Skeletal muscle tissue (tissue), 4 donors: ENCODE data around the gene PNPLA7. TPM values are rescaled to one million over a fixed set of nuclear protein-coding genes. Genes with fewer than 3 reads are reported as not detected.
"Not testable (repeated sequence)": the region's sequence is repeated elsewhere in the genome, so short reads cannot be mapped to it uniquely, and the experiment has no call there.

Source experiments
- H3K27ac ChIP-seq: one replicate; pipeline ENCODE4 v1.7.0; 2013; ENCODE audit warnings: mild to moderate bottlenecking, low read depth, low read length, inconsistent platforms
- H3K27me3 ChIP-seq, 3 donors: one replicate each; pipeline ENCODE4 v1.7.0; 2013; ENCODE audit warnings: low read length in 3 of 3; ENCODE audit not compliant: control insufficient read depth in 3 of 3, insufficient read depth in 3 of 3
- H3K36me3 ChIP-seq, 3 donors: one replicate each; pipeline ENCODE4 v1.7.0; 2013; ENCODE audit warnings: low read length in 3 of 3; ENCODE audit not compliant: control insufficient read depth in 3 of 3, insufficient read depth in 3 of 3
- H3K4me1 ChIP-seq, 3 donors: one replicate each; pipeline ENCODE4 v1.7.0; 2013; ENCODE audit warnings: low read length in 3 of 3, mild to moderate bottlenecking in 3 of 3; ENCODE audit not compliant: control insufficient read depth in 3 of 3, insufficient read depth in 3 of 3
- H3K4me3 ChIP-seq, 3 donors: one replicate each; pipeline ENCODE4 v1.7.0; 2013; ENCODE audit warnings: low read length in 3 of 3
- H3K9ac ChIP-seq, 3 donors: one replicate each; pipeline ENCODE4 v1.7.0; 2013; ENCODE audit warnings: low read length in 3 of 3, mild to moderate bottlenecking in 3 of 3, moderate library complexity in 2 of 3, low read depth in 1 of 3
- H3K9me3 ChIP-seq, 3 donors: one replicate each; pipeline ENCODE4 v1.7.0; 2013; ENCODE audit warnings: low read length in 3 of 3; ENCODE audit not compliant: control insufficient read depth in 3 of 3
- total RNA-seq: library from RNA; depleted of rRNA; stranded (reverse); fragments of >200 nt; gene quantifications from one replicate; pipeline ENCODE4 v1.2.3, GENCODE V29; 2014
- donor health status: Osteomylitis.

The PNPLA7 gene
- total RNA-seq, 1 donor from 2014 or later, result 1.0 TPM

DNA sequence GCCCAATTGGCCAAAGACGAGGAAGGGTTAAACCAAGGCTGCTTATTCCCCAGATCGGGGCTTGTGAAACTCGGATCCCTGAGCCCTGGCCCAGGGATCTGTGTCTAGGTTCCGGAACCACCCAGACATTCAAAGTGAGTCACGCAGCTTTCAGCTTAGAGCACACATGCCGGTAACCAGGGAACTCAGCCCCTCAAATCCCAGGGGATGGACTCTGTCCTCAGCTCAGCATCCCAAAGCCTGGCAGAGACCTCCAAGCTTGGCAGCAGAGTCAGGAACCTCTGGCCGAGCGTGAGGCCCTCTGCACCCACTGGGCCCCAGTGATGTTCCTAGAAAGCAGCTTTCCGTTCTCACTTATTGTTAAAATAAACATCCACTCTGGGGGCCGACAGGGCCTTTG, 5.1 kb downstream of the PNPLA7 start:
- Histone ChIP-seq H3K27me3 (no peaks in the 10 kb centered on the region), H3K27ac (peak overlapping the region; percentile 38), H3K4me1 (peaks cover 19 to 38% (median 37%) of the 10 kb centered on the region in 3 donors), H3K4me3 (no peak overlapping the region), H3K9me3 (no peaks in the 10 kb centered on the region), H3K36me3 (peaks cover 21 to 25% (median 23%) of the 10 kb centered on the region in 3 donors), H3K9ac (no peak overlapping the region)

DNA sequence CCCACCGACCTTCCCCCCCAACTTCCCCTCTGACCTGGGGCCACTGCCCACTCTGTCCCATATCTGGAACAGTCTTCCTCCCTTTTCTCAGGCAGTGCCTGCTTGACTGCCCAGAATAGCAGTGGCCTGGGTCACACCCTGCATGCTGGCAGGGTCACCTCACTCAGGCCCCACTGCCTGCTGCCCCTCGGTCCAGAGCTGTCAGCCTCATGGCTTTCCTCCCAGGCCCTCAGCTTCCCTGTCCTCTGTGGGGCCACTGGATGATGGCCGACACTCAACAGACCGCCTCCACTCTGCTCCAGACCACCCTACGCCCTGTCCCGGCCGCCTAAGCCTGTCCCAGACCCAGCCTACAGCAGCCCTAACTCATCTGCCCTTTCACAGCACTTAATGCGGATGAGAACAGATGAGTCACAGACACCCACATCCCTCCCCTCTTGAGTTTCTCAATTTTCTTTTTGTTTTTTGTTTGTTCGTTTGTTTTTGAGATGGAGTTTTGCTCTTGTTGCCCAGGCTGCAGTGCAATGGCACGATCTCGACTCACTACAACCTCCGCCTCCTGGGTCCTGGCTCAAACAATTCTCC, 5.9 kb downstream of the PNPLA7 start:
- Histone ChIP-seq H3K9me3 (no peaks in the 10 kb centered on the region), H3K4me3 (no peak overlapping the region), H3K27me3 (no peaks in the 10 kb centered on the region), H3K4me1 (peaks cover 12 to 33% (median 31%) of the 10 kb centered on the region in 3 donors), H3K9ac (no peak overlapping the region), H3K36me3 (peaks cover 23 to 27% (median 24%) of the 10 kb centered on the region in 3 donors), H3K27ac (peak overlapping the region; percentile 51)

DNA sequence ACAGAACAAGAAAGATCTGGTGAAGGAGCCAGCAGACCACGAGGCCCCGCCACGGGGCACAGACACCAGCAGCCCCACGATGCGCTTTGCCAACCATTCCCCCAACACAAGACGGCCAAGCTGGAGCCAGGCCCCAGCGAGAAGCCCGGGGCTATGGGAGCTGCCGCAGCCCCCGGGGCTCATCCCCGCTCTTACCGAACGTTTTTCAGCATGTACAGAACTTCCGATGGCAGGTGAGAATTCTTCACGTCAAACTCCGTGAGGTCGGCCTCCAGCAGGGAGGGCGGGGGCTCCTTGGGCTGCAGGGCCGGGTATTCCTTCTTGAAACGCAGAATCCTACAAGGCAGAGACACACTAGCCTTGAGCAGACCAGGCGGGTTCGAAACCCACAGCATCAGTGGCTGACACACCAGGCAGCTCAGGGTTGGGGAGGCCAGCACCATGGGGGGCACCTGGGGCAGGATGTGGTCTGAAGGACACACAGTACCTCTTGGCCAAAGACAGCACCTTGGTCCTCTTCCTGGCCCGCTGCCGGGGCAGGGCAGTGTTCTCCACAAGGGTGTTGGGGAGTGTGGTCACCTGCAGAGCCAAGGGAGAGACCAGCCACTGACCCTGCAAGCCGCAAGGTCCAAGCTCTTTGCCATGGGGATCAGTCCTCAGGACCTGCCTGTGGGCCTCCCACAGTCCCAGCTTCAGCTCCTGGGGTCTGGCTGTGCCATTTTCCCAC, 6.8 kb downstream of the PNPLA7 start:
- Histone ChIP-seq H3K9me3 (no peaks in the 10 kb centered on the region), H3K36me3 (peaks cover 24 to 28% (median 24%) of the 10 kb centered on the region in 3 donors), H3K27me3 (no peaks in the 10 kb centered on the region), H3K27ac (no peak overlapping the region), H3K4me3 (no peak overlapping the region), H3K4me1 (peaks cover 8 to 26% (median 25%) of the 10 kb centered on the region in 3 donors), H3K9ac (peak overlapping the region in 1 of 3 donors; percentile 8)

DNA sequence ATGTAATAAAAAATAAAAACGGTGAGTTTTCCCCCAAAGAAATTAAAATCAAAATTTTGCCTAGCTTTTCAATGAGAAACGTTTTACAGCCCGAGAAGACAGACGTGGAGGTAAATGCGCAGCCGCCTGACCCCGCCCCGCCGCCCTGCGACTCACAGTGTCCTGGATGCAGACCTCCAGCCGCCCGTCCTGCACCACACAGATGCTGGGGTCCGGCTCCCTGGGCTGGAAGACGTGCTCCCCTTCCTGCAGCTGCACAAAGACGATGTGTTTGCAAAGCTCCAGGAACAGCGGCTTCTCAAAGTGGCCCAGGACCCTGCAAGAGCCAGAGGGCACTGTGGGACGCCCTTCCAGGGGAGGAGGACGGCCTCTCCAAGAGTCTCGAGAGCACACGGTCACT, 7.7 kb downstream of the PNPLA7 start:
- peaks cover 4 to 18% (median 17%) of the 10 kb centered on the region in 3 donors for H3K4me1 ChIP-seq
- H3K9ac ChIP-seq, result no peak overlapping the region
- H3K27me3 ChIP-seq, result no peaks in the 10 kb centered on the region
- peaks cover 23 to 34% (median 30%) of the 10 kb centered on the region in 3 donors for H3K36me3 ChIP-seq
- H3K27ac ChIP-seq, result no peak overlapping the region
- H3K4me3 ChIP-seq, result no peak overlapping the region
- no peaks in the 10 kb centered on the region for H3K9me3 ChIP-seq

DNA sequence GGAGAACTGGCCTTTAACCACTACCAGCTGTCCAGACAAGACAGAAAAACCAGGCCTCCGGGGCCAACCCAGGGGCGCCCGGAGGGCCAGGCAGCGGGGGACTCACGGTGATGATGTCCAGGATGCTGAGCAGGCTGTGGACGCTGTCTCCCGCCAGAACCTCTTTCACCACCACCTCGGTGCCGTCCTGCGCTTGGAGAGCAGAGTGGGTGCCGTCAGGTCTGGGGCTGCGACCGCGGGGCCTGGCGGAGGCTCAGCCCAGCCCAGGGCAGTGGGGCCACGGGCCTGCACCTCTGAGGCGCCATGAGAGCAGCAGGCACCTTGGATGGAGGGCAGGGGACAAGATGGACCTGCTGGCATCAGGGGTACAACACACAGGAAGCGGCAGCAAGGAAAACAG, 9.7 kb downstream of the PNPLA7 start:
- Histone ChIP-seq H3K27ac (no peak overlapping the region), H3K27me3 (no peaks in the 10 kb centered on the region), H3K9ac (no peak overlapping the region), H3K4me3 (no peak overlapping the region), H3K4me1 (peaks cover 0 to 5% (median 3%) of the 10 kb centered on the region in 3 donors), H3K9me3 (no peaks in the 10 kb centered on the region), H3K36me3 (peaks cover 21 to 37% (median 34%) of the 10 kb centered on the region in 3 donors)

DNA sequence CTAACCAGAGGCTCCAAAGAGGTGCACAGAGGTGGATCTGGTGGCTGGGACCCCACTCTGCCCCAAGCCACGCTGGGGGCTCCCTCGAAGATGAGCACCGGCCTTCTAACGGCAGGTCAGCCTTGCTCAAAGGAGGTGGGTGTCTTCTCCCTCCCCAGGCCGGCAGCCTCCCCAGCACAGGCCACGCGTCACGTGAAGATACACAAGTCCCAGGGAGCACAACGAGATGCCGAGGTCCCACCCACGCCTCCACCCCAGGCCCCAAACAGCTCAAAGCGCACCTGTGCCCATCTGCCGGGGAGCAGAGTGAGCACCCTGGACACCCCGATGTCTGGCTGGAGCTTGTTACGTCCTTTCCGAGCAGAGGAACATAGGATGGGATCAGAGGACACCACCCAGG, 12.1 kb downstream of the PNPLA7 start:
- Histone ChIP-seq H3K4me3 (no peak overlapping the region), H3K4me1 (peaks cover 5 to 8% (median 6%) of the 10 kb centered on the region in 3 donors), H3K9ac (no peak overlapping the region), H3K36me3 (peaks cover 17 to 29% (median 29%) of the 10 kb centered on the region in 3 donors), H3K27ac (no peak overlapping the region), H3K9me3 (no peaks in the 10 kb centered on the region), H3K27me3 (no peaks in the 10 kb centered on the region)

DNA sequence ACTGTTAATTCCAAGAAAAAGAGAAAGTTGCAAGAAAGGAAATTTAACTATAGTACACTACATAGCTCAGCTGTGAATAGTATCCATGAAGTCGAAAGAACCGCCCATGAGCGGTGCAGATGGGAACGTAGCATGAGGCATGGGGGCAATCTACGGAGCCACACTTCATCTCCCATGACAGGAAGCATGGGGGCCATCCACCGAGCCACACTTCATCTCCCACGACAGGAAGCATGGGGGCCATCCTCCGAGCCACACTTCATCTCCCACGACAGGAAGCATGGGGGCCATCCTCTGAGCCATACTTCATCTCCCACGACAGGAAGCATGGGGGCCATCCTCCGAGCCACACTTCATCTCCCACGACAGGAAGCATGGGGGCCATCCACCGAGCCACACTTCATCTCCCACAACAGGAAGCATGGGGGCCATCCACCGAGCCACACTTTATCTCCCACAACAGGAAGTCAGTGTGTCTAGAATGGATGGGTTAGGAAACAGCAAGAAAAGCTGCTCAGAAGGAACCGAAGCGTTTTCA, 13.5 kb downstream of the PNPLA7 start:
- not testable (repeated sequence) for H3K9ac ChIP-seq, H3K27ac ChIP-seq, H3K27me3 ChIP-seq, H3K4me1 ChIP-seq, H3K9me3 ChIP-seq, H3K4me3 ChIP-seq
- H3K36me3 ChIP-seq, result peaks cover 6 to 23% (median 22%) of the 10 kb centered on the region in 3 donors

DNA sequence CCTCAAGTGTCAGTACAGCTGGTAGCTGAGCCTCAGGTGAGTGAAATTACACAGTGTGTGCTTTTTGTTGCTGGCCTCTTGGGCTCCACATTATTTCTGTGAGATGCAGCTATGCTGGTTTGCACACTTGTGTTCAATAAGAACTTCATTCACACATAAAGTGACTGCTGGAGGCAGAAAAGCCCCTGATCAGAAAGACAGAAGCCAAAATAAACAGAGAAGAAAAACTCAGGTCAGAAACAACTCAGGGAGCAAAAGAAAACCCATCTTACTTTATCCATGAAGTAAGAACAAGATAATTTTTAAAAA, 15.1 kb downstream of the PNPLA7 start:
- Histone ChIP-seq H3K9me3 (no peaks in the 10 kb centered on the region), H3K27ac (no peak overlapping the region), H3K36me3 (peaks cover under 1 to 13% (median 12%) of the 10 kb centered on the region in 3 donors), H3K27me3 (no peaks in the 10 kb centered on the region), H3K4me3 (no peak overlapping the region), H3K4me1 (peaks cover 6 to 11% (median 10%) of the 10 kb centered on the region in 3 donors), H3K9ac (peak overlapping the region in 2 of 3 donors; percentile 40 to 51)

DNA sequence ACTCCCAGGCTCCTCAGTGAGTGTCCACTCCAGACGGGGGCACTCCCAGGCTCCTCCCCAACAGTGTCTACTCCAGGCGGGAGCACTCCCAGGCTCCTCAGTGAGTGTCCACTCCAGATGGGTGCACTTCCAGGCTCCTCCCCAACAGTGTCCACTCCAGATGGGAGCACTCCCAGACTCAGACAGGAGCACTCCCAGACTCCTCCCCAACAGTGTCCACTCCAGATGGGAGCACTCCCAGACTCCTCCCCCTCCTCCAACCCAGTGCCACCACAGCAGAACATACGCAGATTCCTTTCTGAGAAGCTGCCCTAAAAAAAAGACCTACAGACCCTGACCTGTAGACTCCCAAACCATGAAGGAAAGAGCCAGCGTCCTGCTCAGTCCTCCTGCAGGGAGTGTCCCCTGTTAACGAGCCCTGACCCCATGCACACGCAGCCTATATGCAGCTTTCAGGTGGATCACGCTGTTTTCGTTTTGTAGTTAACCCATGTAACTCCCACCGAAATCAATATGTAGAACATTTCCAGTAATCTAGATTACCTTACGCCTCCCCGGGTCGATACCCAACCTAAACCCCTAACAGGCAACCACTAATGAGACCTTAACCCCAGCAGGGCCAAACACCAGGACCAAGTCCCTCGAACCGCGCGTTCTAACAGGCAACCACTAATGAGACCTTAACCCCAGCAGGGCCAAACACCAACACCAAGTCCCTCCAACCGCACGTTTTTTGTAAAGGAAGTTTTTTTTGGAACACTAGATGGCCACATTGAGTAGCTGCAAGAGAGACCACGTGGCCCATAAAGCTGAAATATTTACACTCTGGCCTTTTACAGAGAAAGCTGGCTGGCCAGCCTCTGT, 15.7 kb downstream of the PNPLA7 start:
- Histone ChIP-seq H3K4me3 (no peak overlapping the region), H3K9me3 (no peaks in the 10 kb centered on the region), H3K27ac (no peak overlapping the region), H3K36me3 (peaks cover 0 to 12% (median 10%) of the 10 kb centered on the region in 3 donors), H3K4me1 (peaks cover 6 to 11% (median 10%) of the 10 kb centered on the region in 3 donors), H3K9ac (peak overlapping the region in 2 of 3 donors; percentile 40 to 51), H3K27me3 (no peaks in the 10 kb centered on the region)
